Loucy (cell line): Measurements from ENCODE around the gene PRSS50.

Source experiments
- H2AFZ ChIP-seq: fragments of 200-600 bp; sonication (generic); 2 replicates; pipeline ENCODE4 v1.6.0; 2016; ENCODE audit warnings: antibody characterized with exemption, mild to moderate bottlenecking, low read length, moderate library complexity
- H3F3A ChIP-seq: fragments of 200-600 bp; 2 replicates; pipeline ENCODE4 v1.6.0; 2016; ENCODE audit warnings: antibody characterized with exemption, low read depth, mild to moderate bottlenecking
- H3K27me3 ChIP-seq: fragments of 200-600 bp; sonication (generic); 2 replicates; pipeline ENCODE4 v1.6.1; 2014; ENCODE audit warnings: low read length, mild to moderate bottlenecking; ENCODE audit not compliant: insufficient read depth, poor library complexity, severe bottlenecking
- H3K36me3 ChIP-seq: fragments of 200-600 bp; sonication (generic); 2 replicates; pipeline ENCODE4 v1.6.1; 2016; ENCODE audit warnings: low read length; ENCODE audit not compliant: insufficient read depth
- H3K4me1 ChIP-seq: fragments of 200-600 bp; sonication (generic); 2 replicates; pipeline ENCODE4 v1.5.1; 2014; ENCODE audit warnings: low read length, mild to moderate bottlenecking; ENCODE audit not compliant: insufficient read depth, poor library complexity, severe bottlenecking
- H3K4me2 ChIP-seq: fragments of 200-600 bp; sonication (generic); 2 replicates; pipeline ENCODE4 v1.6.0; 2014; ENCODE audit warnings: antibody characterized with exemption, low read length, low read depth, mild to moderate bottlenecking; ENCODE audit not compliant: poor library complexity, severe bottlenecking
- H3K4me3 ChIP-seq: fragments of 200-600 bp; sonication (generic); 2 replicates; pipeline ENCODE4 v1.5.1; 2014; ENCODE audit warnings: low read length, mild to moderate bottlenecking, mixed read lengths; ENCODE audit not compliant: poor library complexity, severe bottlenecking
- H3K79me2 ChIP-seq: fragments of 200-600 bp; sonication (generic); 2 replicates; pipeline ENCODE4 v1.6.1; 2014; ENCODE audit warnings: low read length; ENCODE audit not compliant: insufficient read depth
- H3K9ac ChIP-seq: fragments of 200-600 bp; sonication (generic); 2 replicates; pipeline ENCODE4 v1.6.0; 2014; ENCODE audit warnings: mild to moderate bottlenecking, low read depth, low read length, moderate library complexity; ENCODE audit not compliant: poor library complexity, severe bottlenecking
- H3K9me2 ChIP-seq: fragments of 200-600 bp; sonication (generic); replicated peaks from 2 replicates; pipeline ENCODE4 v1.6.1; 2016; ENCODE audit warnings: low read depth, low read length, mixed read lengths
- H3K9me3 ChIP-seq: fragments of 200-600 bp; sonication (generic); 2 replicates; pipeline ENCODE4 v1.6.1; 2014; ENCODE audit warnings: mild to moderate bottlenecking, antibody characterized with exemption, low read length, low read depth; ENCODE audit not compliant: insufficient read depth
- H4K20me1 ChIP-seq: fragments of 200-600 bp; sonication (generic); 2 replicates; pipeline ENCODE4 v1.6.0; 2014; ENCODE audit warnings: antibody characterized with exemption, low read length, mild to moderate bottlenecking; ENCODE audit not compliant: insufficient read depth, poor library complexity, severe bottlenecking
- EZH2phosphoT487 ChIP-seq: fragments of 200-600 bp; IDR thresholded peaks from 2 replicates; pipeline ENCODE4 v1.6.1; 2018; ENCODE audit warnings: antibody characterized with exemption, mild to moderate bottlenecking, moderate library complexity, borderline replicate concordance
- TF ChIP-seq, protein P1 (sequence below): fragments of 200-600 bp; sonication (generic); conservative IDR thresholded peaks from 2 replicates; pipeline ENCODE4 v1.5.1; 2014; ENCODE audit warnings: mild to moderate bottlenecking, antibody characterized with exemption, low read length

Gene PRSS50

DNA sequence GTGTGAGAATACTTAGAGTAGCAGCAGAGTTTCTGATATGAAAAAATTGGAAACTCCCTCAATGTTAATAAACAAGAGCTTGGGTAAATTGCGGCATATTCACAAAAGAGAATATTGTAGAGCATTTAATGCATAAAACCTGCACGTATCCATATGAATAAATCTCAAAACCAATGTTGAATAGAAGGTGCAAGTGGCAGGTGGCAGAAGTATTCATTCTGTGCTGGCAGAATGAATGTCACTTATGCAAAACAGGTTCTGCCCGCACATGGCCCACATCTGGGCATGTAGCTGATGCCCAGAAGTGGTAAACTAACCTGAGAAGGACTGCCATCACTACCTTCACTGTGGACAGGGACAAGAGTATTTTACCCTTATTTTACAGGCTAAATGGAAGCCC, 14.1 kb upstream of the PRSS50 start:
- TF ChIP-seq, protein P1, sequence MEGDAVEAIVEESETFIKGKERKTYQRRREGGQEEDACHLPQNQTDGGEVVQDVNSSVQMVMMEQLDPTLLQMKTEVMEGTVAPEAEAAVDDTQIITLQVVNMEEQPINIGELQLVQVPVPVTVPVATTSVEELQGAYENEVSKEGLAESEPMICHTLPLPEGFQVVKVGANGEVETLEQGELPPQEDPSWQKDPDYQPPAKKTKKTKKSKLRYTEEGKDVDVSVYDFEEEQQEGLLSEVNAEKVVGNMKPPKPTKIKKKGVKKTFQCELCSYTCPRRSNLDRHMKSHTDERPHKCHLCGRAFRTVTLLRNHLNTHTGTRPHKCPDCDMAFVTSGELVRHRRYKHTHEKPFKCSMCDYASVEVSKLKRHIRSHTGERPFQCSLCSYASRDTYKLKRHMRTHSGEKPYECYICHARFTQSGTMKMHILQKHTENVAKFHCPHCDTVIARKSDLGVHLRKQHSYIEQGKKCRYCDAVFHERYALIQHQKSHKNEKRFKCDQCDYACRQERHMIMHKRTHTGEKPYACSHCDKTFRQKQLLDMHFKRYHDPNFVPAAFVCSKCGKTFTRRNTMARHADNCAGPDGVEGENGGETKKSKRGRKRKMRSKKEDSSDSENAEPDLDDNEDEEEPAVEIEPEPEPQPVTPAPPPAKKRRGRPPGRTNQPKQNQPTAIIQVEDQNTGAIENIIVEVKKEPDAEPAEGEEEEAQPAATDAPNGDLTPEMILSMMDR = no peak
- no peak for TF ChIP-seq EZH2phosphoT487
- Histone ChIP-seq H3K9me3 (no peaks in the 10 kb centered on the region), H3K9me2 (no peaks in the 10 kb centered on the region), H3K4me1 (no peaks in the 10 kb centered on the region), H4K20me1 (no peaks in the 10 kb centered on the region), H3K4me2 (no peak overlapping the region), H3K79me2 (no peaks in the 10 kb centered on the region), H3K9ac (no peak overlapping the region), H3K27me3 (no peaks in the 10 kb centered on the region), H2AFZ (no peak overlapping the region), H3F3A (no peaks in the 10 kb centered on the region), H3K36me3 (no peaks in the 10 kb centered on the region), H3K4me3 (no peak overlapping the region)

DNA sequence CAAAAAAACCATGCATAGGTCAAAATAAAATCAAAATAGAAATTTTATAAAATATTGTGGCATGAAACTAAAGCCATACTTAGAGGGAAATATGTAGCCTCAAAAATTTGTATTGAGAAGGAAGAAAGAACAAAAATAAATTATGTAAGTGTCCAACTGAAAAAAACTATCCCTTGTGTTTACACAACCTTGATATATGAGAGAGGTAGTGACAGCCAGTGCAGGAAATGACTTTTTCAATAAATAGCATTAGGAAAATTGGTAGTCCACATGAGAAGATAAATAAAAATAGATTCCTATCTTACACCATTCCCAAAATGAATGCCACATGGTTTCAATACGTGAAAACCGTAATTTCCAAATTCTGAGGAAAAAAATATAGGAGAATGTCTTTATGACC, 13.2 kb upstream of the PRSS50 start:
- H4K20me1 ChIP-seq = no peaks in the 10 kb centered on the region
- no peaks in the 10 kb centered on the region for H3K9me3 ChIP-seq
- H3K79me2 ChIP-seq = no peaks in the 10 kb centered on the region
- H3K27me3 ChIP-seq = no peaks in the 10 kb centered on the region
- no peaks in the 10 kb centered on the region for H3K9me2 ChIP-seq
- no peak overlapping the region for H3K9ac ChIP-seq
- H3K36me3 ChIP-seq = no peaks in the 10 kb centered on the region
- H3K4me2 ChIP-seq = no peak overlapping the region
- no peaks in the 10 kb centered on the region for H3F3A ChIP-seq
- no peak overlapping the region for H3K4me3 ChIP-seq
- no peaks in the 10 kb centered on the region for H3K4me1 ChIP-seq
- H2AFZ ChIP-seq = no peak overlapping the region
- TF ChIP-seq, protein P1 = no peak

DNA sequence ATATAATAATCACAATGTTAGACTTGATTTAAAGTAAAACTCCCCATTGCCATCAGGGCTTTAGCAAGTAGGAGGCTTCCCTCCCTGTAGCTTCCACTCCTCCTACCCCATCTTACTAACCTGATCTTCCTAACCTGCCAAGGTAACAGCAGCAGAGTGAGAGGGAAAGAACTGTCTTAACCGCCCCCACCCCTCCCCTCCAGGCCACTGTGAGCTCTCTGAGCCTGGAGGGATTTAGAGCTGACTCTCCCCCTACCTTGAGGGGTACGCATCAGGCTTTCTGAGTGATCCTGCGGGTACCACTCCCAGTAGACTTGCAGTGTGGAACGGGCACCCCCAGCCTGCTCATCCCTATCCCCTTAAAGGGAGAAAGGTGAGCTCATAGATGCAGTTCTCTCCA, 11.4 kb upstream of the PRSS50 start:
- H3K4me3 ChIP-seq = no peak overlapping the region
- no peak overlapping the region for H3K9ac ChIP-seq
- no peaks in the 10 kb centered on the region for H3K27me3 ChIP-seq
- H3K4me1 ChIP-seq = no peaks in the 10 kb centered on the region
- no peak for TF ChIP-seq EZH2phosphoT487
- TF ChIP-seq, protein P1 = no peak
- H3F3A ChIP-seq = no peaks in the 10 kb centered on the region
- H3K9me2 ChIP-seq = no peaks in the 10 kb centered on the region
- no peak overlapping the region for H2AFZ ChIP-seq
- H3K79me2 ChIP-seq = no peaks in the 10 kb centered on the region
- no peaks in the 10 kb centered on the region for H3K9me3 ChIP-seq
- no peak overlapping the region for H3K4me2 ChIP-seq
- H3K36me3 ChIP-seq = no peaks in the 10 kb centered on the region
- H4K20me1 ChIP-seq = no peaks in the 10 kb centered on the region
